Activated CD8-positive, alpha-beta T cell treated with anti-CD3 and anti-CD28 coated beads for 36 hours (primary cell): ENCODE measurements around the gene HBEGF. TPM values are rescaled to one million over a fixed set of nuclear protein-coding genes. Genes with fewer than 3 reads are reported as not detected.

Experiments
- ATAC-seq: fragments of 200-7000 bp; cut with Tn5 transposase; one replicate; pipeline ENCODE4 v1.10.0; 2021; ENCODE audit warnings: mild to moderate bottlenecking, moderate library complexity
- CTCF ChIA-PET: fragments of 350-600 bp; sonication (Branson Sonifier 250); formaldehyde crosslinking; loops from one replicate; lab custom pipeline; 2021; ENCODE audit warnings: antibody characterized with exemption; lab: Charles Lee
- POLR2A ChIA-PET: fragments of 350-600 bp; sonication (Branson Sonifier 250); formaldehyde crosslinking; loops from one replicate; lab custom pipeline; 2021; ENCODE audit warnings: antibody characterized with exemption; lab: Charles Lee
- DNase-seq: peaks from one replicate; pipeline ENCODE4 v3.0.0-alpha.2; 2020
- H3K27ac Mint-ChIP-seq: one replicate; pipeline ENCODE4 v1.8.0; 2021; ENCODE audit warnings: mild to moderate bottlenecking, mixed read lengths
- H3K27me3 Mint-ChIP-seq: one replicate; pipeline ENCODE4 v1.8.0; 2021; ENCODE audit warnings: mixed read lengths
- H3K36me3 Mint-ChIP-seq: one replicate; pipeline ENCODE4 v1.8.0; 2021; ENCODE audit warnings: low read depth, mixed read lengths
- H3K4me1 Mint-ChIP-seq: one replicate; pipeline ENCODE4 v1.8.0; 2021; ENCODE audit warnings: low read depth, mixed read lengths
- H3K4me3 Mint-ChIP-seq: one replicate; pipeline ENCODE4 v1.8.0; 2021; ENCODE audit warnings: mild to moderate bottlenecking, moderate library complexity, mixed read lengths
- H3K9me3 Mint-ChIP-seq: one replicate; pipeline ENCODE4 v1.8.0; 2021; ENCODE audit warnings: mixed read lengths
- intact Hi-C: fragments of 100-400 bp; cut with micrococcal nuclease; formaldehyde crosslinking; loops from one replicate; pipeline ENCODE4 v1.10.0; 2022
- total RNA-seq, 2 experiments: library from RNA; stranded (reverse); gene quantifications; one replicate each; pipeline ENCODE4 v1.2.3, GENCODE V29; 2021
- TF ChIP-seq, protein P1 (sequence below): fragments of 200-600 bp; IDR thresholded peaks from one replicate; pipeline ENCODE4 v1.8.0; 2022; ENCODE audit warnings: antibody characterized with exemption, mild to moderate bottlenecking

HBEGF gene
- total RNA-seq, 2 experiments from 2014 or later: 5.1 to 6.4 TPM

DNA sequence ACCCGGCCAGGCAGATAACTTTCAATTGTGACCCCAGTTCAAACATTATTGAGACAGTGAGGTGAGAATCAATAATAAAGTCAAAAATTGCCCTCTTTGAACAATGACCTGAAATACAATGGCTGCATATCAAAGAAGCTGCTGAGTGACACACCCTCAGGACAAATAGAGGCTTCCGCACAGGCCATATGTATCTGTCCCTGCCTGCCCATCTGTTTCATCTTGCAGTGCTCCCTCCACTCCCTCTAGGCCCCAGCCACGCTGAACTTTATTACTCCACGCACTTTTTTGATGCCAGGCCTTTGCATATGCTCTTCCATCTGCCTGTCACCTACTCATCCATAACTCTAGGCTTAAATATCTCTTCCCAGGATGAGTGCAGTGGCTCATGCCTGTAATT is 27.6 kb downstream of the HBEGF start:
- Mint-ChIP-seq H3K4me3 (no peak overlapping the region), H3K9me3 (no peaks in the 10 kb centered on the region), H3K4me1 (no peaks in the 10 kb centered on the region), H3K27me3 (no peaks in the 10 kb centered on the region), H3K36me3 (no peaks in the 10 kb centered on the region), H3K27ac (no peak overlapping the region)
- ChIA-PET POLR2A (no interaction called here), CTCF (interaction anchor here (0.6 to 1.8 kb wide), 3 partner anchors 13 to 79 kb away, joined by 3 to 7 read pairs (median 3); no protein-coding TSS in a partner anchor)
- TF ChIP-seq, protein P1, sequence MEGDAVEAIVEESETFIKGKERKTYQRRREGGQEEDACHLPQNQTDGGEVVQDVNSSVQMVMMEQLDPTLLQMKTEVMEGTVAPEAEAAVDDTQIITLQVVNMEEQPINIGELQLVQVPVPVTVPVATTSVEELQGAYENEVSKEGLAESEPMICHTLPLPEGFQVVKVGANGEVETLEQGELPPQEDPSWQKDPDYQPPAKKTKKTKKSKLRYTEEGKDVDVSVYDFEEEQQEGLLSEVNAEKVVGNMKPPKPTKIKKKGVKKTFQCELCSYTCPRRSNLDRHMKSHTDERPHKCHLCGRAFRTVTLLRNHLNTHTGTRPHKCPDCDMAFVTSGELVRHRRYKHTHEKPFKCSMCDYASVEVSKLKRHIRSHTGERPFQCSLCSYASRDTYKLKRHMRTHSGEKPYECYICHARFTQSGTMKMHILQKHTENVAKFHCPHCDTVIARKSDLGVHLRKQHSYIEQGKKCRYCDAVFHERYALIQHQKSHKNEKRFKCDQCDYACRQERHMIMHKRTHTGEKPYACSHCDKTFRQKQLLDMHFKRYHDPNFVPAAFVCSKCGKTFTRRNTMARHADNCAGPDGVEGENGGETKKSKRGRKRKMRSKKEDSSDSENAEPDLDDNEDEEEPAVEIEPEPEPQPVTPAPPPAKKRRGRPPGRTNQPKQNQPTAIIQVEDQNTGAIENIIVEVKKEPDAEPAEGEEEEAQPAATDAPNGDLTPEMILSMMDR: no peak
- intact Hi-C loops: no loop called here
- ATAC-seq (no peak), DNase-seq (no peak)

DNA sequence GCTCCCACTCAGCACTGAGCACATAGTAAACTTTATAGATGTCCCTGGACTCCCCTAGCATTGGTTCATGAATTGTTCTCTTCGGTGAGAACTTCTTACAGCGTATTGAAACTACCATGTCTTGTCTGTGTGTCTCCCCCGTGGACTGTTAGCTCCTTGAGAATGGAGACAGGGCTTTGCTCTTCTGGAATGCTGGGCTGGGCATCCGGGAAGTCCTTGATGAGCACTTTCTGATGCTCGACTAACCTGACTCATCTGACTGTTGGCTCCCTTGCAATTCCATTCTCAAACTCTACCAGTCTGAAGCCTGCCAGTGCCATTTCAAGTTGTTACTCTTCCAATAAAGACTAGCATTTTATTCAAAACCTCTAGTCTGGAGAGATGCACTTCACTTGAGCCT is 28.5 kb downstream of the HBEGF start:
- POLR2A ChIA-PET: interaction anchor here (1.2 kb wide), 1 partner anchor 69 kb away, joined by 3 read pairs; no protein-coding TSS in a partner anchor

DNA sequence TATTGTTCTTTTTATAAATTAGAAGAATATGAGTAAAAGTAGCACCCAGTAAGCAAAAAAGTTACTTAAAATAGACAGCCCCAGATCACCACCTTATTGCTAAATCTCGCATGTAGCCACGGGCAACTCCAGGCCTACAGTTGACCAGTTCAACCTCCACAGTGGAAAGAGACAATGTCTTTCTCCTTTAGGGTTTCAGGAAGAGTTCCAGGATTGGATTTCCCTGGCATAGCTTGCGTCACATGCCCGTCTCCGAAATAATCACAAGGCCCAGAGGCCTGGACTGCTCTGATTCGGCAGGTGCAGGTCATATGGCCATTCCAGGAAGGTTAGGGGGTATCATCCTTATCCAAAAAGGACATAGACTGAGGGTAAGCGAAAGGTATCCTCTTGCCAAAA is 33.6 kb downstream of the HBEGF start:
- Mint-ChIP-seq H3K9me3 (no peaks in the 10 kb centered on the region), H3K27me3 (no peaks in the 10 kb centered on the region), H3K27ac (no peak overlapping the region), H3K36me3 (no peaks in the 10 kb centered on the region), H3K4me1 (no peaks in the 10 kb centered on the region), H3K4me3 (no peak overlapping the region)
- no peak for ATAC-seq
- no peak for DNase-seq
- CTCF ChIA-PET: interaction anchor here (0.7 to 3.7 kb wide), 4 partner anchors 34 to 73 kb away, joined by 3 to 17 read pairs (median 4); partner anchors contain the start of gene HBEGF
- intact Hi-C loops: no loop called here
- TF ChIP-seq, protein P1: no peak
- POLR2A ChIA-PET: no interaction called here

More for the DNA sequence above, 28.5 kb downstream of the HBEGF start:
- no peaks in the 10 kb centered on the region for H3K27me3 Mint-ChIP-seq
- CTCF ChIA-PET: interaction anchor here (0.6 to 2.6 kb wide), 5 partner anchors 12 to 78 kb away, joined by 3 to 14 read pairs (median 3); partner anchors contain the start of gene PFDN1
- H3K36me3 Mint-ChIP-seq: no peaks in the 10 kb centered on the region
- no peaks in the 10 kb centered on the region for H3K4me1 Mint-ChIP-seq
- H3K4me3 Mint-ChIP-seq: no peak overlapping the region
- TF ChIP-seq, protein P1: no peak
- no peak overlapping the region for H3K27ac Mint-ChIP-seq
- DNase-seq: no peak
- ATAC-seq: no peak
- H3K9me3 Mint-ChIP-seq: no peaks in the 10 kb centered on the region
- intact Hi-C loops: no loop called here

DNA sequence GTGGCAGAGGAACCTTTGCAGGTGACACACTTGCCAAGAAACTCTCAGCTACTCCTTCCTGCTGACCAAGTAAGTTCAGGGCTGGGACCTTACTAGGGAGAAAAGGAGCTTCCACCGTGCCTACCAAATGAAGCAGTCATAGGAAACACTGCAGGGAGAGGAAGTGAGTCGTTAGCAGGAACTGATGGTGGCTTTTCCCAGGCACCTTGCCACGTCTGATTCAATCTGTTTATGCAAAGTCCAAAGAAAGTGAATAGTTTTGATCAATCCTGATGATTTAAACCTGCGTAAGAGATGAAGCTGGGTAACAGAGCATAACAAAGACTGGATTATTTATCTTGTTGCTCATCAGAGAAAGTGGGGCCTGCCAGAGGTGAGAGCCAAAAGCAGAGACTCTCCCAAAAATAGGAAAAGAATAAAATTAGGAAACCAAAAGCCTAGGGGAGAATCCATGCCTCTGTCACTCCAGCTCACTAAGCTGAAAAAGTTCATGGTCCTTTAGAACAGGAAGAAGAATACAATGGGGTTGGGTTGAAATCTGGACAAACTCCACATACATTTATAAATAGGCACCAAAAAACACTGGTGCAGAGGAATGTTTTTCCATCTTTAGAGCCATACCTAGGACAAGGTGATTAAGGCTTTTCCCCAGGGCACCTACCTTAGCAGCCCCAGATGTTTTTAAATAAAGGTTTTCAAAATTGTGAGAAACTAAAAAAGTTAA is 34.2 kb downstream of the HBEGF start:
- H3K36me3 Mint-ChIP-seq: no peaks in the 10 kb centered on the region
- no peak overlapping the region for H3K4me3 Mint-ChIP-seq
- no peak overlapping the region for H3K27ac Mint-ChIP-seq
- ATAC-seq: no peak
- intact Hi-C loops: no loop called here
- H3K9me3 Mint-ChIP-seq: no peaks in the 10 kb centered on the region
- CTCF ChIA-PET: interaction anchor here (0.7 to 3.7 kb wide), 5 partner anchors 35 to 72 kb away, joined by 3 to 17 read pairs (median 5); partner anchors contain the start of gene HBEGF
- no peaks in the 10 kb centered on the region for H3K4me1 Mint-ChIP-seq
- POLR2A ChIA-PET: no interaction called here
- H3K27me3 Mint-ChIP-seq: no peaks in the 10 kb centered on the region
- TF ChIP-seq, protein P1: no peak
- DNase-seq: no peak

DNA sequence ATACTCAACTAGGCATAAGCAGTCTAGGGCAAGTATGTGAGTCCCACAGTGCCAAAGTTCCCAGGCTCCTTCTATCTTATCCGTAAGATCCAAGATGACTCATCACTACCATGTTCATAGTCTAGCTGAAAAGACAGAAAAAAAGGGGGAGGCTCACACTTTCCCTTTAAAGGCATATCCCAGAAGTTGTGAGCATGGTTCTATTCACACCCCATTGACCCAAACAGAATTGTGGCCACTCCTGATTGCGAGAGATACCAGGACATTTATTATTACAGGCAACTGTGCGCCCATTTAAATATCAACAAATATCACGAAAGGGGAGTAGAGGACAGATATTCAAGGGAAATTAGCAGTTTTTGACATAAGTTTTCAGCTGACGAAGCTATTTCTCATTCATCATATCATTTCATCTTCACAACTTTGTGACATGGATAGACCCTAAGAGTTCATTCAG is 35.4 kb downstream of the HBEGF start:
- Mint-ChIP-seq H3K36me3 (no peaks in the 10 kb centered on the region), H3K27ac (no peak overlapping the region), H3K4me1 (no peaks in the 10 kb centered on the region), H3K4me3 (no peak overlapping the region), H3K9me3 (no peaks in the 10 kb centered on the region), H3K27me3 (no peaks in the 10 kb centered on the region)
- ATAC-seq (no peak), DNase-seq (no peak)
- TF ChIP-seq, protein P1: no peak
- ChIA-PET CTCF (interaction anchor here (0.7 to 3.7 kb wide), 3 partner anchors 35 to 71 kb away, joined by 3 to 17 read pairs (median 9); partner anchors contain the start of gene HBEGF), POLR2A (no interaction called here)
- intact Hi-C loops: no loop called here
